Activated CD4-positive, alpha-beta T cell treated with anti-CD3 and anti-CD28 coated beads, Interleukin-2, amount 10 ng/mL, durations not matched to agents 7 days and 5 days (primary cell): Measurements from ENCODE around the gene ARHGAP15. TPM values are rescaled to one million over a fixed set of nuclear protein-coding genes. Genes with fewer than 3 reads are reported as not detected.
"Not testable (repeated sequence)": the region's sequence is repeated elsewhere in the genome, so short reads cannot be mapped to it uniquely, and the experiment has no call there.

Source experiments
- CTCF ChIA-PET: fragments of 350-600 bp; sonication (Branson Sonifier 250); formaldehyde crosslinking; loops from one replicate; lab custom pipeline; 2021; ENCODE audit warnings: antibody characterized with exemption; lab: Charles Lee
- POLR2A ChIA-PET: fragments of 350-600 bp; sonication (Branson Sonifier 250); formaldehyde crosslinking; loops from one replicate; lab custom pipeline; 2021; ENCODE audit warnings: antibody characterized with exemption; lab: Charles Lee
- DNase-seq: peaks from one replicate; pipeline ENCODE4 v3.0.0-alpha.2; 2020
- H3K27ac Mint-ChIP-seq: one replicate; pipeline ENCODE4 v1.8.0; 2021; ENCODE audit warnings: mild to moderate bottlenecking, moderate library complexity, mixed read lengths
- H3K27me3 Mint-ChIP-seq: one replicate; pipeline ENCODE4 v1.8.0; 2021; ENCODE audit warnings: mixed read lengths
- H3K36me3 Mint-ChIP-seq: one replicate; pipeline ENCODE4 v1.8.0; 2021; ENCODE audit warnings: low read depth, mixed read lengths
- H3K4me1 Mint-ChIP-seq: one replicate; pipeline ENCODE4 v1.8.0; 2021; ENCODE audit warnings: mixed read lengths
- H3K4me3 Mint-ChIP-seq: one replicate; pipeline ENCODE4 v1.8.0; 2021; ENCODE audit warnings: mild to moderate bottlenecking, moderate library complexity, mixed read lengths
- H3K9me3 Mint-ChIP-seq: one replicate; pipeline ENCODE4 v1.8.0; 2021; ENCODE audit warnings: mixed read lengths
- total RNA-seq, 2 experiments: library from RNA; stranded (reverse); gene quantifications; one replicate each; pipeline ENCODE4 v1.2.3, GENCODE V29; 2021

Gene ARHGAP15
- 100 to 1,000 TPM; 189 to 197 TPM for total RNA-seq

- H3K27ac Mint-ChIP-seq: peak within 1 kb of the TSS; percentile 100
- peaks cover 29% of the 10 kb centered on the region for H3K36me3 Mint-ChIP-seq
- no peaks in the 10 kb centered on the region for H3K27me3 Mint-ChIP-seq
- H3K4me3 Mint-ChIP-seq: peak within 1 kb of the TSS; percentile 82
- CTCF ChIA-PET: interaction anchor here (0.8 to 1.5 kb wide), 4 partner anchors 16 to 146 kb away, joined by 3 to 4 read pairs (median 3); no protein-coding TSS in a partner anchor
- no peaks in the 10 kb centered on the region for H3K9me3 Mint-ChIP-seq
- peak; percentile 84 for DNase-seq
- POLR2A ChIA-PET: interaction anchor here (0.6 to 1.0 kb wide), 3 partner anchors 27 to 133 kb away, joined by 3 to 9 read pairs (median 4); no protein-coding TSS in a partner anchor
- peaks cover 42% of the 10 kb centered on the region for H3K4me1 Mint-ChIP-seq
Observed at GRCh38 chr2:143128681-143129580, at the start of gene ARHGAP15. Gene ARHGAP15, plus strand, starts transcription at chr2:143129419.

GRCh38 chr2:143081616-143082015 is 47.6 kb upstream of the ARHGAP15 start:
- Mint-ChIP-seq H3K4me3 (no peak overlapping the region), H3K4me1 (peaks cover 28% of the 10 kb centered on the region), H3K9me3 (no peaks in the 10 kb centered on the region), H3K36me3 (no peaks in the 10 kb centered on the region), H3K27ac (no peak overlapping the region), H3K27me3 (no peaks in the 10 kb centered on the region)
- ChIA-PET POLR2A (no interaction called here), CTCF (interaction anchor here (0.8 kb wide), 1 partner anchor 31 kb away, joined by 3 read pairs; no protein-coding TSS in a partner anchor)
- DNase-seq: no peak

GRCh38 chr2:143083636-143084035 is 45.6 kb upstream of the ARHGAP15 start:
- POLR2A ChIA-PET: no interaction called here
- DNase-seq: no peak

GRCh38 chr2:143084462-143084861 is 44.8 kb upstream of the ARHGAP15 start:
- H3K27ac Mint-ChIP-seq: no peak overlapping the region
- ChIA-PET CTCF (interaction anchor here (1.7 kb wide), 1 partner anchor 50 kb away, joined by 4 read pairs; no protein-coding TSS in a partner anchor), POLR2A (no interaction called here)
- no peak overlapping the region for H3K4me3 Mint-ChIP-seq
- peaks cover 30% of the 10 kb centered on the region for H3K4me1 Mint-ChIP-seq
- no peaks in the 10 kb centered on the region for H3K9me3 Mint-ChIP-seq
- H3K27me3 Mint-ChIP-seq: no peaks in the 10 kb centered on the region
- no peaks in the 10 kb centered on the region for H3K36me3 Mint-ChIP-seq
- DNase-seq: no peak

More at GRCh38 chr2:143083636-143084035, 45.6 kb upstream of the ARHGAP15 start:
- no peaks in the 10 kb centered on the region for H3K27me3 Mint-ChIP-seq
- H3K27ac Mint-ChIP-seq: peak overlapping the region; percentile 52
- H3K36me3 Mint-ChIP-seq: no peaks in the 10 kb centered on the region
- H3K4me1 Mint-ChIP-seq: peaks cover 30% of the 10 kb centered on the region
- no peak overlapping the region for H3K4me3 Mint-ChIP-seq
- H3K9me3 Mint-ChIP-seq: no peaks in the 10 kb centered on the region
- CTCF ChIA-PET: interaction anchor here (0.6 to 1.3 kb wide), 6 partner anchors 26 to 1213 kb away, joined by 3 to 4 read pairs (median 3); no protein-coding TSS in a partner anchor

- no peaks in the 10 kb centered on the region for H3K36me3 Mint-ChIP-seq
- no peaks in the 10 kb centered on the region for H3K9me3 Mint-ChIP-seq
- H3K4me1 Mint-ChIP-seq: peaks cover 30% of the 10 kb centered on the region
- H3K27me3 Mint-ChIP-seq: no peaks in the 10 kb centered on the region
- POLR2A ChIA-PET: no interaction called here
- DNase-seq: no peak
- CTCF ChIA-PET: interaction anchor here (0.8 to 1.7 kb wide), 2 partner anchors 26 to 51 kb away, joined by 3 to 4 read pairs; no protein-coding TSS in a partner anchor
- H3K4me3 Mint-ChIP-seq: no peak overlapping the region
- H3K27ac Mint-ChIP-seq: peak overlapping the region; percentile 26
Observed at GRCh38 chr2:143085125-143085784, 44.0 kb upstream of the ARHGAP15 start.

GRCh38 chr2:143087033-143087432 is 42.2 kb upstream of the ARHGAP15 start:
- no peak overlapping the region for H3K27ac Mint-ChIP-seq
- ChIA-PET POLR2A (no interaction called here), CTCF (interaction anchor here (0.8 to 1.3 kb wide), 3 partner anchors 13 to 161 kb away, joined by 3 to 4 read pairs (median 3); no protein-coding TSS in a partner anchor)
- no peak overlapping the region for H3K4me3 Mint-ChIP-seq
- DNase-seq: no peak
- H3K36me3 Mint-ChIP-seq: no peaks in the 10 kb centered on the region
- no peaks in the 10 kb centered on the region for H3K9me3 Mint-ChIP-seq
- peaks cover 30% of the 10 kb centered on the region for H3K4me1 Mint-ChIP-seq
- no peaks in the 10 kb centered on the region for H3K27me3 Mint-ChIP-seq

- no peak overlapping the region for H3K4me3 Mint-ChIP-seq
- H3K9me3 Mint-ChIP-seq: no peaks in the 10 kb centered on the region
- ChIA-PET CTCF (no interaction called here), POLR2A (no interaction called here)
- no peaks in the 10 kb centered on the region for H3K36me3 Mint-ChIP-seq
- H3K27ac Mint-ChIP-seq: no peak overlapping the region
- peaks cover 30% of the 10 kb centered on the region for H3K4me1 Mint-ChIP-seq
- DNase-seq: no peak
- no peaks in the 10 kb centered on the region for H3K27me3 Mint-ChIP-seq
Observed at GRCh38 chr2:143088388-143088787, 40.8 kb upstream of the ARHGAP15 start.

- CTCF ChIA-PET: interaction anchor here (0.6 to 1.9 kb wide), 2 partner anchors 10 to 714 kb away, joined by 4 read pairs; no protein-coding TSS in a partner anchor
Observed at GRCh38 chr2:143089520-143089919, 39.7 kb upstream of the ARHGAP15 start.

GRCh38 chr2:143110758-143111428 is 18.3 kb upstream of the ARHGAP15 start:
- Mint-ChIP-seq H3K4me1 (peaks cover 42% of the 10 kb centered on the region), H3K9me3 (peaks cover 4% of the 10 kb centered on the region), H3K27ac (peak overlapping the region; percentile 87), H3K27me3 (peaks cover 1% of the 10 kb centered on the region), H3K36me3 (peaks cover 3% of the 10 kb centered on the region), H3K4me3 (peak overlapping the region; percentile 56)
- peak; percentile 81 for DNase-seq
- ChIA-PET POLR2A (interaction anchor here (0.6 kb wide), 1 partner anchor 522 kb away, joined by 3 read pairs; no protein-coding TSS in a partner anchor), CTCF (interaction anchor here (0.6 to 3.9 kb wide), 13 partner anchors 10 to 277 kb away, joined by 3 to 31 read pairs (median 4); no protein-coding TSS in a partner anchor)

More at GRCh38 chr2:143089520-143089919, 39.7 kb upstream of the ARHGAP15 start:
- H3K4me3 Mint-ChIP-seq, POLR2A ChIA-PET, H3K36me3 Mint-ChIP-seq, H3K9me3 Mint-ChIP-seq, H3K27ac Mint-ChIP-seq, DNase-seq, H3K27me3 Mint-ChIP-seq: not testable (repeated sequence)
- H3K4me1 Mint-ChIP-seq: peaks cover 21% of the 10 kb centered on the region

- ChIA-PET POLR2A (no interaction called here), CTCF (no interaction called here)
- H3K9me3 Mint-ChIP-seq: peaks cover 20% of the 10 kb centered on the region
- H3K27ac Mint-ChIP-seq: no peak overlapping the region
- DNase-seq: no peak
- H3K27me3 Mint-ChIP-seq: no peaks in the 10 kb centered on the region
- peaks cover 16% of the 10 kb centered on the region for H3K36me3 Mint-ChIP-seq
- peaks cover 25% of the 10 kb centered on the region for H3K4me1 Mint-ChIP-seq
- H3K4me3 Mint-ChIP-seq: no peak overlapping the region
Observed at GRCh38 chr2:143117225-143117624, 12.0 kb upstream of the ARHGAP15 start.

- peaks cover 14% of the 10 kb centered on the region for H3K36me3 Mint-ChIP-seq
- peaks cover 16% of the 10 kb centered on the region for H3K9me3 Mint-ChIP-seq
- ChIA-PET CTCF (interaction anchor here (0.5 to 2.2 kb wide), 5 partner anchors 9 to 160 kb away, joined by 3 to 9 read pairs (median 4); no protein-coding TSS in a partner anchor), POLR2A (no interaction called here)
- peaks cover 10% of the 10 kb centered on the region for H3K4me1 Mint-ChIP-seq
- H3K27me3 Mint-ChIP-seq: no peaks in the 10 kb centered on the region
- H3K4me3 Mint-ChIP-seq: no peak overlapping the region
- DNase-seq: no peak
- peak overlapping the region; percentile 38 for H3K27ac Mint-ChIP-seq
Observed at GRCh38 chr2:143121079-143121478, 8.1 kb upstream of the ARHGAP15 start.

- H3K4me3 Mint-ChIP-seq: no peak overlapping the region
Observed at GRCh38 chr2:143121957-143122356, 7.3 kb upstream of the ARHGAP15 start.

More at GRCh38 chr2:143121957-143122356, 7.3 kb upstream of the ARHGAP15 start:
- ChIA-PET POLR2A (no interaction called here), CTCF (interaction anchor here (1.2 to 5.4 kb wide), 2 partner anchors 10 kb away, joined by 5 to 31 read pairs; no protein-coding TSS in a partner anchor)
- Mint-ChIP-seq H3K36me3 (peaks cover 12% of the 10 kb centered on the region), H3K4me1 (peaks cover 15% of the 10 kb centered on the region), H3K9me3 (peaks cover 10% of the 10 kb centered on the region), H3K27ac (no peak overlapping the region), H3K27me3 (no peaks in the 10 kb centered on the region)
- DNase-seq: no peak
